Activated T-cell treated with anti-CD3 and anti-CD28 coated beads, Interleukin-2, amount 50 U/mL, for 48 hours (primary cell): Measurements from ENCODE around the gene KLK10.
A peak's percentile ranks its signal among the peaks of the same experiment; 100 is the strongest.

Source experiments
- DNase-seq, 2 experiments: peaks; one replicate each; pipeline ENCODE4 v3.0.0-alpha.2; 2020

KLK10 gene

GRCh38 chr19:51025809-51026553, 6.5 kb upstream of the KLK10 start:
- DNase-seq: no peak

GRCh38 chr19:51025401-51025800, 5.9 kb upstream of the KLK10 start:
- no peak for DNase-seq

GRCh38 chr19:51024924-51025323, 5.4 kb upstream of the KLK10 start:
- DNase-seq: no peak

- DNase-seq: no peak
Observed at GRCh38 chr19:51023946-51024345, 4.4 kb upstream of the KLK10 start.

GRCh38 chr19:51022526-51022925, 3.0 kb upstream of the KLK10 start:
- no peak for DNase-seq

GRCh38 chr19:51020988-51021651, 1.6 kb upstream of the KLK10 start:
- DNase-seq: no peak

- DNase-seq: no peak
Observed at GRCh38 chr19:51018745-51019543, 565 bp downstream of the KLK10 start.

- DNase-seq: peak; percentile 77
Observed at GRCh38 chr19:51016798-51017683, 2.5 kb downstream of the KLK10 start.

- no peak for DNase-seq
Observed at GRCh38 chr19:51015691-51016267, 3.7 kb downstream of the KLK10 start.

GRCh38 chr19:51014242-51014641, 5.3 kb downstream of the KLK10 start:
- no peak for DNase-seq

GRCh38 chr19:51012661-51013190, 6.8 kb downstream of the KLK10 start:
- DNase-seq: no peak

GRCh38 chr19:51010066-51010795, 9.3 kb downstream of the KLK10 start:
- no peak for DNase-seq

GRCh38 chr19:51009061-51009891, 10.2 kb downstream of the KLK10 start:
- DNase-seq: no peak

GRCh38 chr19:51007488-51007887, 12.0 kb downstream of the KLK10 start:
- no peak for DNase-seq

- no peak for DNase-seq
Observed at GRCh38 chr19:51006406-51006805, 13.1 kb downstream of the KLK10 start.

- no peak for DNase-seq
Observed at GRCh38 chr19:51005248-51005647, 14.3 kb downstream of the KLK10 start.

- DNase-seq: no peak
Observed at GRCh38 chr19:51003316-51003715, 16.2 kb downstream of the KLK10 start.

- DNase-seq: peak; percentile 51 to 65
Observed at GRCh38 chr19:51002542-51003311, 16.8 kb downstream of the KLK10 start.

GRCh38 chr19:51002089-51002532, 17.4 kb downstream of the KLK10 start:
- DNase-seq: no peak
